Astrocyte of the cerebellum (primary cell): ENCODE data around the gene DDX18.

Source experiments
- DNase-seq: peaks from one replicate; pipeline ENCODE4 v3.0.0-alpha.2; 2011; ENCODE audit warnings: low read depth
- H3K4me3 ChIP-seq: 2 replicates; pipeline ENCODE4 v1.5.1; 2011; ENCODE audit warnings: mild to moderate bottlenecking, low read depth, low read length, moderate library complexity
- CTCF ChIP-seq: IDR thresholded peaks from 2 replicates; pipeline ENCODE4 v1.5.1; 2012; ENCODE audit warnings: low read length, low read depth, moderate library complexity, mild to moderate bottlenecking; ENCODE audit errors: missing control alignments
- in situ Hi-C: cut with HindIII; loops from 2 replicates; pipeline ENCODE4 v1.10.0; 2017; ENCODE audit warnings: low sequenced_read_pairs

The DDX18 gene

DNA sequence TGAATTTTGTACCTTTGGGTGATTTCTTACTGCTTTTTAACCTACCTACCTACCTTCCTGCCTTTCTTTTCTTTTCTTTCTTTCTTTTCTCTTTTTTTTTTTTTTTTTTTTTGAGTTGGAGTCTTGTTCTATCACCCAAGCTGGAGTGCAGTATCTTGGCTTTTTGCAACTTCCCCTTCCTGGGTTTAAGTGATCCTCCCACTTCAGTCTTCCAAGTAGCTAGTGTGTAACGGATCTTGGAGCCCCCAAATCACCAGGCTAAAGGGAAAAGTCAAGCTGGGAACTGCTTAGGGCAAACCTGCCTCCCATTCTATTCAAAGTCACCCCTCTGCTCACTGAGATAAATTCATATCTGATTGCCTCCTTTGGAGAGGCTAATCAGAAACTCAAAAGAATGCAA, 61.3 kb downstream of the DDX18 start:
- no peak for TF ChIP-seq CTCF
- DNase-seq, result no peak
- in situ Hi-C loops, result no loop called here
- H3K4me3 ChIP-seq, result no peak overlapping the region

- no peak for DNase-seq
- in situ Hi-C loops, result no loop called here
- no peak overlapping the region for H3K4me3 ChIP-seq
- no peak for TF ChIP-seq CTCF
Observed at GRCh38 chr2:117879003-117879402, 64.5 kb downstream of the DDX18 start.
